Neural progenitor cell (in vitro differentiated cells): ENCODE data around the gene GRM2.

Experiments used
- EZH2 ChIP-seq: fragments of 200-600 bp; sonication (generic); IDR thresholded peaks from 2 replicates; pipeline ENCODE4 v1.6.1; 2017; ENCODE audit warnings: antibody characterized with exemption, mild to moderate bottlenecking, moderate library complexity
- EZH2phosphoT487 ChIP-seq: fragments of 200-600 bp; sonication (generic); IDR thresholded peaks from 2 replicates; pipeline ENCODE4 v1.6.1; 2017; ENCODE audit warnings: antibody characterized with exemption
- TF ChIP-seq, protein P1 (sequence below): fragments of 200-600 bp; sonication (generic); IDR thresholded peaks from 2 replicates; pipeline ENCODE4 v1.5.1; 2017; ENCODE audit warnings: antibody characterized with exemption, mild to moderate bottlenecking

DNA sequence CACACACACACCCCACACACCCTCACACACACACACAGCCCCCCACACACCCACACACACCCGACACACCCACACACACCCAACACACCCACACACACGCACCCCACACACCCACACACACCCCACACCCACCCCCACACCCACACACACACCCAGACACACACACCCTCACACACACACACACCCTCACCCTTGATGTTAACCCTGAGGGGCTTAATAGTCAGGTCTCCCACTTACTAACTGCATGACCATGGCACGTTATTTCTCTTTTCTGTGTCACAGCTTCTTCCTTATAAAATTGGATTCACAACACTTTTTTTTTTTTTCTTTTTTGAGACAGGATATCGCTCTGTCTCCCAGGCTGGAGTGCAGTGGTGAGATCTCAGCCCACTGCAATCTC is 2.8 kb downstream of the GRM2 start:
- TF ChIP-seq, protein P1, sequence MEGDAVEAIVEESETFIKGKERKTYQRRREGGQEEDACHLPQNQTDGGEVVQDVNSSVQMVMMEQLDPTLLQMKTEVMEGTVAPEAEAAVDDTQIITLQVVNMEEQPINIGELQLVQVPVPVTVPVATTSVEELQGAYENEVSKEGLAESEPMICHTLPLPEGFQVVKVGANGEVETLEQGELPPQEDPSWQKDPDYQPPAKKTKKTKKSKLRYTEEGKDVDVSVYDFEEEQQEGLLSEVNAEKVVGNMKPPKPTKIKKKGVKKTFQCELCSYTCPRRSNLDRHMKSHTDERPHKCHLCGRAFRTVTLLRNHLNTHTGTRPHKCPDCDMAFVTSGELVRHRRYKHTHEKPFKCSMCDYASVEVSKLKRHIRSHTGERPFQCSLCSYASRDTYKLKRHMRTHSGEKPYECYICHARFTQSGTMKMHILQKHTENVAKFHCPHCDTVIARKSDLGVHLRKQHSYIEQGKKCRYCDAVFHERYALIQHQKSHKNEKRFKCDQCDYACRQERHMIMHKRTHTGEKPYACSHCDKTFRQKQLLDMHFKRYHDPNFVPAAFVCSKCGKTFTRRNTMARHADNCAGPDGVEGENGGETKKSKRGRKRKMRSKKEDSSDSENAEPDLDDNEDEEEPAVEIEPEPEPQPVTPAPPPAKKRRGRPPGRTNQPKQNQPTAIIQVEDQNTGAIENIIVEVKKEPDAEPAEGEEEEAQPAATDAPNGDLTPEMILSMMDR: no peak
- TF ChIP-seq EZH2: no peak
- no peak for TF ChIP-seq EZH2phosphoT487
